ENCODE results near the gene COBL. TPM values are rescaled to one million over a fixed set of nuclear protein-coding genes. Genes with fewer than 3 reads are reported as not detected.

The COBL gene
- total RNA-seq, 1 experiment from 2014 or later, result 0.39 TPM

DNA sequence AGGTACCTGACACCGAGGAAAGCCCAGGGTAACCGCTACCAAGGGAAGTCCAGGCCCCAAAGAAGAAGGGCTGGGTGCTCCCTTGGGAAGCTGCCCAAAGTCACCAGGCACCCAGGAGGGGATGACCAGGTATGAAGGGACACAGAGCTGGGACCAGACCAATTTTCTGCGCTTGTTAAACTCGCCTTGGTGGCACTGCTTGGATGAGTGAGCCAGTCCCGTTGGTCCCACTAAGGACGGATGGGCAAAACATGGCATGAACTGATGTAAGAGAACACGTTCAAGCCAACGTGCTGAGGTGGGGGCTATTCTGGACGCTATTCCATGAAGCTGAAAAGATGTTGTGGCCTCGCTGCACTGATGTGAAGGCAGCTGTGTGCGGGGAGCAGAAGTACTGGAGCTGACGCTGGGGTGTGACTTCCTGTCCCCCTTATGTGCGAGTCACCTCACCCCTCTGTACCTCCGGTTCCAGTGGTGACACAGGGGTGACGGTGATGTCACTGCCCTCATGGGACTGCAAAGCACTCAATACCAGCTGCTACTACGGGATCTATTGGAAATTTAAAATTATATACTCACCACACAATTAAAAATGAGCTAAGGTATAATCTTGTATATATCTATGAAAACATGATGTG lies 73.6 kb downstream of the COBL start:
- POLR2A ChIA-PET, result no interaction called here
- in situ Hi-C loops (cut with HindIII; ENCODE audit: low pct_unique_long_range_greater_than_20kb, low sequenced_read_pairs), result no loop called here

GRCh38 chr7:51242007-51242691 lies 74.5 kb downstream of the COBL start:
- Histone ChIP-seq H3K9me3 (ENCODE audit: control insufficient read depth, insufficient read depth, low read depth, low read length) (no peaks in the 10 kb centered on the region), H3K4me3 (ENCODE audit: low read depth in 2 of 2, low read length in 2 of 2) (no peak overlapping the region), H3K27ac (ENCODE audit: low read length) (no peak overlapping the region), H3K4me1 (ENCODE audit: control insufficient read depth, insufficient read depth, low read length) (no peaks in the 10 kb centered on the region), H3K27me3 (ENCODE audit: control insufficient read depth, insufficient read depth, low read length) (no peaks in the 10 kb centered on the region), H3K36me3 (ENCODE audit: control insufficient read depth, insufficient read depth, low read length) (no peaks in the 10 kb centered on the region)
- ATAC-seq (no peak), DNase-seq (ENCODE audit: low read depth, low spot score) (no peak)
- BruUV-seq (replicated peaks), result no TSS peak
- ChIA-PET CTCF (no interaction called here), POLR2A (no interaction called here)
- intact Hi-C loops (cut with micrococcal nuclease; ENCODE audit: unreplicated experiment) (no loop called here), in situ Hi-C loops (cut with HindIII; ENCODE audit: low pct_unique_long_range_greater_than_20kb, low sequenced_read_pairs) (no loop called here)
- no peak for TF ChIP-seq REST (IDR thresholded peaks at IDR 0.05; ENCODE audit: insufficient read depth in 1 of 2, low read depth in 2 of 2, low read length in 1 of 2)
- no peak for TF ChIP-seq TCF7L2 (IDR thresholded peaks at IDR 0.05; ENCODE audit: low read depth, low read length)
- no peak for TF ChIP-seq CTCF (IDR thresholded peaks at IDR 0.05)
- TF ChIP-seq SIN3A (IDR thresholded peaks at IDR 0.05; ENCODE audit: borderline replicate concordance, insufficient read depth, low read depth, low read length), result no peak
- TF ChIP-seq POLR2AphosphoS5 (IDR thresholded peaks at IDR 0.05; ENCODE audit: low read depth, low read length), result no peak

More for the DNA sequence above, 73.6 kb downstream of the COBL start:
- H3K4me1 ChIP-seq (ENCODE audit: control insufficient read depth, insufficient read depth, low read length), result no peaks in the 10 kb centered on the region
- no peaks in the 10 kb centered on the region for H3K9me3 ChIP-seq (ENCODE audit: control insufficient read depth, insufficient read depth, low read depth, low read length)
- TF ChIP-seq TCF7L2 (IDR thresholded peaks at IDR 0.05; ENCODE audit: low read depth, low read length) (no peak), CTCF (IDR thresholded peaks at IDR 0.05) (no peak), SIN3A (IDR thresholded peaks at IDR 0.05; ENCODE audit: borderline replicate concordance, insufficient read depth, low read depth, low read length) (no peak), POLR2AphosphoS5 (IDR thresholded peaks at IDR 0.05; ENCODE audit: low read depth, low read length) (no peak), REST (IDR thresholded peaks at IDR 0.05; ENCODE audit: insufficient read depth in 1 of 2, low read depth in 2 of 2, low read length in 1 of 2) (no peak)
- no peak overlapping the region for H3K4me3 ChIP-seq (ENCODE audit: low read depth in 2 of 2, low read length in 2 of 2)
- CTCF ChIA-PET, result no interaction called here
- BruUV-seq (replicated peaks), result no TSS peak
- intact Hi-C loops (cut with micrococcal nuclease; ENCODE audit: unreplicated experiment), result no loop called here
- ATAC-seq, result no peak
- no peaks in the 10 kb centered on the region for H3K27me3 ChIP-seq (ENCODE audit: control insufficient read depth, insufficient read depth, low read length)
- DNase-seq (ENCODE audit: low read depth, low spot score), result no peak
- H3K36me3 ChIP-seq (ENCODE audit: control insufficient read depth, insufficient read depth, low read length), result no peaks in the 10 kb centered on the region
- H3K27ac ChIP-seq (ENCODE audit: low read length), result no peak overlapping the region
